ENCODE results near the gene FOXP2.

DNA sequence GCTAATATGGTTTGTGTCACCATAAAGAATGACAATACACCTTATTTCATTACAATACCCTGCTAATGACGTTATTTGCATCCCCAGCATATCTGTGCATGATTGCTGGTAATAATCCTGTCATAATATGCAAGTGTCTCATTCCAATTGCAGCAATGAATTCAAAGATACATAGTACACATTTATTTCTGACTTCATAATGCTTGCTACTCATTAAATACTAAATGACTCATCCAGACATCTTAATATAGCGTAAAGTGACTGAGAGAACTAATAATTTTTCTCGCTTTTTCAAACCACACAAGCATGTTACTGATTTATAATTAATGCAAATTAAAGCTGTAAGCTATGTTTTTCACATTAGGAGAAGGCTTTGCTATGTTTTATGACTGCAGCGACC is 272.6 kb downstream of the FOXP2 start:
- TF ChIP-seq CTCF (IDR thresholded peaks at IDR 0.05; ENCODE audit: low read length), result no peak
- no peak for TF ChIP-seq EZH2 (IDR thresholded peaks at IDR 0.05; ENCODE audit: borderline replicate concordance, low read length)
